ENCODE data around the gene DNAI1.

The DNAI1 gene

DNA sequence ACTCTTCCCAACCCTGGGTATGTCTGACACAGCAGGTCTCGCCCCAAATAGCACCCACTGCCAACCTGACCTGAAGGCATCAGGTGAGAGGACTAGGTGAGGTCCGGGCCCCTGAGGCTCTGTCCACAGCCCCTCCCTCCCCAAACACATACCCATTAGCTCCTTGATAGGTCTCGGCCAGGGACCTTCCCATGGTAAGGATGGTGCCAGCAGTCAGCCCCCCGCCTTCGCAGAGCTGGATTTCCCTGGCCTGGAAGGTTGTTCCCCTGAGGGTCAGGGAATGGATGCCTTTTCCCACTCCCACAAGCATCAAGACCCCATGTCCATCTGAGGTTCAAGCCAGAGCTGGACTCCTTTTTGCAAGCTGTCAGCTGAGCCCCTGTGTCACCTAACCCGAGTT, 61.5 kb downstream of the DNAI1 start:
- TF ChIP-seq, protein P1, sequence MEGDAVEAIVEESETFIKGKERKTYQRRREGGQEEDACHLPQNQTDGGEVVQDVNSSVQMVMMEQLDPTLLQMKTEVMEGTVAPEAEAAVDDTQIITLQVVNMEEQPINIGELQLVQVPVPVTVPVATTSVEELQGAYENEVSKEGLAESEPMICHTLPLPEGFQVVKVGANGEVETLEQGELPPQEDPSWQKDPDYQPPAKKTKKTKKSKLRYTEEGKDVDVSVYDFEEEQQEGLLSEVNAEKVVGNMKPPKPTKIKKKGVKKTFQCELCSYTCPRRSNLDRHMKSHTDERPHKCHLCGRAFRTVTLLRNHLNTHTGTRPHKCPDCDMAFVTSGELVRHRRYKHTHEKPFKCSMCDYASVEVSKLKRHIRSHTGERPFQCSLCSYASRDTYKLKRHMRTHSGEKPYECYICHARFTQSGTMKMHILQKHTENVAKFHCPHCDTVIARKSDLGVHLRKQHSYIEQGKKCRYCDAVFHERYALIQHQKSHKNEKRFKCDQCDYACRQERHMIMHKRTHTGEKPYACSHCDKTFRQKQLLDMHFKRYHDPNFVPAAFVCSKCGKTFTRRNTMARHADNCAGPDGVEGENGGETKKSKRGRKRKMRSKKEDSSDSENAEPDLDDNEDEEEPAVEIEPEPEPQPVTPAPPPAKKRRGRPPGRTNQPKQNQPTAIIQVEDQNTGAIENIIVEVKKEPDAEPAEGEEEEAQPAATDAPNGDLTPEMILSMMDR (IDR thresholded peaks at IDR 0.05; ENCODE audit: low read depth, low read length, missing control alignments), result no peak
- H3K4me3 ChIP-seq (ENCODE audit: low read depth, low read length), result no peak overlapping the region
- DNase-seq (ENCODE audit: low read depth), result no peak

DNA sequence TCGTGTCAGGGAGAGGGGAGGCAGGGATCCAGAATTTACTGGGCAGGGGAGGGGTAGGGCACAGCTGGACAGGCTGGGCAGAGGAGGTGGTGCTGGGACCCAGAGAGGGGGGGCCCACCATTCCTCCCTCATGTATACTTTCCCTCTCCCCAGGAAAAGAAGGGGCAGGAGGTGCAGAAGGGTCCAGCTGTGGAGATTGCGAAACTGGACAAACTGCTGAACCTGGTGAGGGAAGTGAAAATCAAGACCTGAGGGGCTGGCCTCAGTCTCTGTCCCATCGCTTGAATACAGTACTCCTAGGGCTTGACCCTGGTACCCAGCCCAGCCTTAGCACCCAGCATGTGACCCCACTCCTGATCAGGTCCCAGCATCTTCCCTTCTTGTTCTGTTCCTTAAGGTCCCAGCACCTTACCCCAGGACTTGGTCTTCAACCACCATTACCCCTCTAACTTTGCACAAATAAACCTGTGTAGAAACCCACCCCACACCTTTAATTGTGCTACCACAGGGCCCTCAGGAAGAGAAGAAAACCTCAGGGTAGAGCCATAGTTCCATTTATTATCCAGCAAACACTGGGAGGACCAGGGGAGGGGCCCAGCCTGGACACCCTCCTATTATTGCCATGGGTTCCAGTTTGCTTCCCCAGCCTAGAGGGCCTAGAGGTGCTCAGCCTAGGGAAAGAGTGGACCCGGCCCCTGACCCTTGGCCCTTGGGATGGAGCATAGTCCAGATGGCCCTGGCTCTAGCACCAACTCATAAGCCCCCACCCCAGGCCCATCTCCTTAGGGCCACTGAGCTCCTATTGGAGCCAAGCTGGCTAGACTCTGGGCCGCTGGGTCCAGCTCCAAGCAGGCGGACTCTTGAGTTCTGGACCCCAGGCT, 62.1 kb downstream of the DNAI1 start:
- TF ChIP-seq, protein P1 (IDR thresholded peaks at IDR 0.05; ENCODE audit: low read depth, low read length, missing control alignments), result no peak
- H3K4me3 ChIP-seq (ENCODE audit: low read depth, low read length), result no peak overlapping the region
- no peak for DNase-seq (ENCODE audit: low read depth)

DNA sequence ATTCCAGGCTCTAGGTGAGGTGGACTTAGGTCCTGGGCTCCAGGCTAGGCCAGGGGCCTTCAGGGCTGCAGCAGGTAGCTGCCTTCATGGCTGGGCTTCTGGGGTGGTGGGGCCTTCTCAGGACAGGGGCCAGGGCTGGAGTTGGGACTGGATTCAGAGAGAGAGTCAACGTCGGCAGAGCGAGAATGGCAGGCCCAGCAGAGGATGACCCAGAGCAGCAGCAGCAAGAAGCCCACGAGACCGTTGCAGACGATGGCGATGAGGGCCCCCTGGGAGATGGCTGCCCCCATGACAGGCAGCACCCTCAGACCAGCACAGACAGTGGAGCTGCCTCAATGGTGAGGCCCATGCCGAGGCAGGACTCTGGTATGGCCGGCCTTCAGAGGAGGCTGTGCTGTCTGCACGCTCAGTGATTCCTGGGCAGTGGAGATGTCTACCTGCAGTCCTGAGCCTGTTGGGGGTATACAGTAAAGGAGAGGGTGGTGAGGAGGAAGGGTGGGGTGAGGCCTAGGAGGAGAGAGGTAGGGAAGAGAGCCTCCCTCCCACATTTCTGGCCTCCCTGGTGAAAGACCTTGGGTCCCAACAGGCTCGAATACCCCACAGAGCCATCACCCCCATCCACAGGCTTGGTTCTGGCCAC, 62.9 kb downstream of the DNAI1 start:
- H3K4me3 ChIP-seq (ENCODE audit: low read depth, low read length), result no peak overlapping the region
- TF ChIP-seq, protein P1 (IDR thresholded peaks at IDR 0.05; ENCODE audit: low read depth, low read length, missing control alignments), result no peak

DNA sequence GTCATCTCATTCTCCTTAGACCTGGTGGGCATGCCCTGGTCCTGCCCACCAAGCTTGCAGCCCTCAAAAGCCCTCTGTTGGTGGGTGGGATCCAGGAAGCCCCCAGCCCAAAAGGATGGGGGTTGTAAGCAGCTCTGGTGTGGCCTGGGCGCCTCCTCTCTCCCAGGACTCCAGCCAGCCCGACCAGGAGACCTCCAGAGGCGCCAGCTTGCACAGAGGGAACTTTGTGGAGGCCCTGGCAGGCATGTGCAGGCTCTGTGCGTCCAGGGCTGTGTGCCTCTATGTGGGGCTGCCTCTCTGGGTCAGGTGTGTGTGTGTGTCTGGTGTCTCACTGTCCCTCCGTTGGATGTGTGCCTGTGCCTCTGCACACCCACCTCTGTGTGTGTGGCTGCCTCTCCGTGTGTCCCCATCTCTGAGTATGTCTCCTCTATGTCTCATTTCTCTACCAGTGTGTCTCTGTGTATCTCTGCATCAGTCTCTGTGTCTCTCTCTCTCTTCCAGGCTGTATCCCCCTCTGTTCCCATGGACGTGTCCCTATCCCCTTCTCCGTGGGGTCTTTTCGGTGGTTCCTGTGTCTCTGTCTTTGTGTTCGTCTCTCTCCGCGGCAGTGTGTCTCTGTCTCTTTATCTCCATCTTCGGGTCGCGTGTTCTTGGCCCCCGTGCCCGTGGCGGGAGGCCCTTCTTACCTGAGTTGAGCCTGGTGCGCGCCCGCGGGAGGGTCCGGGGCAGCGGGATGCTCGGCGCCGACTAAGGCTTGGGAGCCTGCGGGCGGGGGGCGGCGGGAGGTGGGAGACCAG, 63.7 kb downstream of the DNAI1 start:
- H3K4me3 ChIP-seq (ENCODE audit: low read depth, low read length), result no peak overlapping the region; the same call in 1 of the 2 replicates
- DNase-seq (ENCODE audit: low read depth), result no peak
- TF ChIP-seq, protein P1 (IDR thresholded peaks at IDR 0.05; ENCODE audit: low read depth, low read length, missing control alignments), result no peak

More for the DNA sequence above, 62.9 kb downstream of the DNAI1 start:
- no peak for DNase-seq (ENCODE audit: low read depth)

DNA sequence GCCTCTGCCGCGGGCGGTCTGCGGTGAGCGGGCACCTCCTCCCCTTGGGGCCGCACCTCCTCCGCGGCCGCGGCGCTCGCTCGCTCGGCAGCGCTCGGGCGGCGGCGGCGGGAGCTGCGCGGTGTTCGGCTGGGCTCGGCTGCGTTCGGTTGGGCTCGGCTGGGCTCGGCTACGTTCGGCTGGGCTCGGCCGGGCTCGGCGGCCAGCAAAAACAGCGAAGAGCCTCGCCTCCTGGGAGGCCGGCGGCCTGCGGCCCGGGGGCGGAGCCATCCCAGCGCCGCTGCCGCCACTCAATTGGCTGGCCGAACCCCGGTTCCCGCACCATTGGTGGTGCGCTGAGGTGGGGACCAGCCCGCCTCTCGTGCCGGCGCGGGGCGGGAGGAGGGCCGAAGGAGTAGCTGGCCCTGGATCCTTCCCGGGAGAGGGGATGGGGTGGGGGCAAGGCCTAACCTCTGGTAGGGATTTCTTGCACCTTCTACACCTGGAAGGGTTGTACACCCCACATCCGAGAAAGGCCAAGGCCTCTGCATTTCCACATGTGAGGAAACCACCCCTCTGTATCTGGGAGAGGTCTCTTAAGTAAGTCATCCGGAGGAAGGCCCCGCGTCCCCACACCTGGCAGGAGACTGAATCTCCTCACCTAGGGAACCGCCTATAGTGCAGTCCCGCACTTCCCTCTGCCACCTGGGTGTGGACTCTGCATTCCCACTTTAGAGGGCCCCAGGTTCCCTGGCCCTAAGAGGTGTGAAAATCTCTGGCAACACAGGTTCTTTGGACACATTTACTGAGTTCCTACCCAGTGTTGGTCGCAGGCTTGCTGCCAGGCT, 64.6 kb downstream of the DNAI1 start, which contains the start of gene ENHO:
TSS of gene ENHO (minus strand) at position 20 of the 827 bp plus-strand sequence. CDS start 1,295 bp downstream, outside the sequence.
- TF ChIP-seq, protein P1 (IDR thresholded peaks at IDR 0.05; ENCODE audit: low read depth, low read length, missing control alignments), result no peak

DNA sequence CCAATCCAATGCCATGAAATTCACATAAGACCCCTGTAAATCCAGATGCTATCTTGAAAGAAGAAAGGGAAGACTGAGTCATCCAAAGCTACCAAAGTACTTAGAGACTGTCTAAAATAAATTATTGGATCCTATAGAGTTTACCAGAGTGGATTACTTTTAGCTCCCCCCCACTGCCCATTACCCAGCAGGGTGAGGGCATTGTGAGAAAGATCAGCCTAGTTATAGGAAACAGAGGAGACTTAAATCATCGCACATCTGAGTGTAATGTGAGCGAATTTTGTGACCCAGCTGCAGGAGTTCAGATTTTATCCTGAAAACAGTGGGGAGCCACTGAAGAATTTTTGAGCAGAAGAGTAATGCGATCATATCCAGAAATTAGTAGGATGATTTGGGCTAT, 65.7 kb downstream of the DNAI1 start:
- no peak for DNase-seq (ENCODE audit: low read depth)

More for the DNA sequence above, 64.6 kb downstream of the DNAI1 start, which contains the start of gene ENHO:
- DNase-seq (ENCODE audit: low read depth), result no peak
- H3K4me3 ChIP-seq (ENCODE audit: low read depth, low read length), result no peak within 1 kb of the TSS; the same call in 1 of the 2 replicates

More for the DNA sequence above, 65.7 kb downstream of the DNAI1 start:
- H3K4me3 ChIP-seq (ENCODE audit: low read depth, low read length), result no peak overlapping the region
- TF ChIP-seq, protein P1 (IDR thresholded peaks at IDR 0.05; ENCODE audit: low read depth, low read length, missing control alignments), result no peak
